T-helper 1 cell treated with Interleukin-12 subunit alpha and Interleukin-12 subunit beta and Interleukin-4 antibody, amounts not matched to agents 30 μg/mL and 1 μg/mL, for 36 hours (primary cell): ENCODE data around the gene PADI6.
"Not testable (repeated sequence)": the region's sequence is repeated elsewhere in the genome, so short reads cannot be mapped to it uniquely, and the experiment has no call there.

Experiments used
- H3K27ac Mint-ChIP-seq: one replicate; pipeline ENCODE4 v1.8.0; 2021; ENCODE audit warnings: mild to moderate bottlenecking, mixed read lengths
- H3K27me3 Mint-ChIP-seq: one replicate; pipeline ENCODE4 v1.8.0; 2021; ENCODE audit warnings: low read depth, mixed read lengths
- H3K36me3 Mint-ChIP-seq: one replicate; pipeline ENCODE4 v1.8.0; 2021; ENCODE audit warnings: low read depth, mixed read lengths
- H3K4me1 Mint-ChIP-seq: one replicate; pipeline ENCODE4 v1.8.0; 2021; ENCODE audit warnings: low read depth, mixed read lengths
- H3K4me3 Mint-ChIP-seq: one replicate; pipeline ENCODE4 v1.8.0; 2021; ENCODE audit warnings: mild to moderate bottlenecking, moderate library complexity, mixed read lengths
- H3K9me3 Mint-ChIP-seq: one replicate; pipeline ENCODE4 v1.8.0; 2021; ENCODE audit warnings: mixed read lengths

The PADI6 gene

DNA sequence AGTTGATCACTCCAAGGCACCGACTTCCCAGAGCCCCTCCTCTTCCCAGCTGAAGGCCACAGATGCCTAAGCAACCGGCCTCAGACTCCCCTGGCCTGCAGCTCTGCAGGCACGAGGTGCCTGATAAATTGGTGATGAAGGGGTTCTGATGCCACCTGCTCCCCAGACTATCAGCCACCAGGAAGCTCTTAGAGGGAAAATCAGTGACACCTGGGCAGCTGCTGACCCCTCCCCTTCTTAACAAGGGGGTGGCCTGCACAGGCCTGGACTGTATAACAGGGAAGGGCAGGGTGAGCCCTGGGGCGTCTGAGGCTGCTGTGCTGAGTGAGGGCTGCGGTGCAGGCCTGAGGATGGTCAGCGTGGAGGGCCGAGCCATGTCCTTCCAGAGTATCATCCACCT is at the start of gene PADI6:
TSS of gene PADI6 (plus strand) at position 301 of the 400 bp plus-strand sequence. CDS start at position 351, 50 bp downstream.
- H3K27me3 Mint-ChIP-seq, result no peaks in the 10 kb centered on the region
- H3K9me3 Mint-ChIP-seq, result no peaks in the 10 kb centered on the region
- H3K4me1 Mint-ChIP-seq, result no peaks in the 10 kb centered on the region
- no peak within 1 kb of the TSS for H3K27ac Mint-ChIP-seq
- H3K36me3 Mint-ChIP-seq, result no peaks in the 10 kb centered on the region
- no peak within 1 kb of the TSS for H3K4me3 Mint-ChIP-seq

GRCh38 chr1:17328855-17329254 is 43.1 kb upstream of the PADI6 start:
- Mint-ChIP-seq H3K9me3 (no peaks in the 10 kb centered on the region), H3K27me3 (peaks cover 10% of the 10 kb centered on the region), H3K36me3 (no peaks in the 10 kb centered on the region), H3K4me3 (no peak overlapping the region), H3K4me1 (no peaks in the 10 kb centered on the region), H3K27ac (no peak overlapping the region)

DNA sequence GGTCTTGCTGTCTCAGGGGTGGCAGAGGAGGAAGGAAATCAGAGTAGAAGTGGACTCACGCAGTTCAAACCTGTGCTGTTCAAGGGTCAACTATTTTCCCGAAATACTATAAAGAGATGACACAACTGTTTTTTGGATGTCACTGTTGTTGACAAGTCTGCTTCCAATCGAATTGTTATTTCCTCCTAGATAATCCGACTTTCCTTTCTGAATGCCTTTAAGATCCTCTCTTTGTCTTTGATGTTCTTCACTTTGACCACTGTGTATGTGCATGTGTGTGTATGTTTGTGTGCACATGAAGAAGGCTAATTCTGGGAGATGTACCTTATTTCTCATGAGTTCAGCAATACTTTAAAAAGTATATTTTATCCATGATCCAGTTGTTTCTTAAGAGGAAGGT is 42.4 kb upstream of the PADI6 start:
- no peaks in the 10 kb centered on the region for H3K9me3 Mint-ChIP-seq
- H3K27me3 Mint-ChIP-seq, result peaks cover 8% of the 10 kb centered on the region
- H3K27ac Mint-ChIP-seq, result no peak overlapping the region
- no peaks in the 10 kb centered on the region for H3K36me3 Mint-ChIP-seq
- no peak overlapping the region for H3K4me3 Mint-ChIP-seq
- H3K4me1 Mint-ChIP-seq, result no peaks in the 10 kb centered on the region

- H3K4me1 Mint-ChIP-seq, result no peaks in the 10 kb centered on the region
- no peaks in the 10 kb centered on the region for H3K36me3 Mint-ChIP-seq
- H3K9me3 Mint-ChIP-seq, result no peaks in the 10 kb centered on the region
- H3K4me3 Mint-ChIP-seq, result no peak overlapping the region
- H3K27ac Mint-ChIP-seq, result no peak overlapping the region
- peaks cover under 1% of the 10 kb centered on the region for H3K27me3 Mint-ChIP-seq
These were observed 41.1 kb upstream of the PADI6 start for GRCh38 chr1:17330856-17331255.

DNA sequence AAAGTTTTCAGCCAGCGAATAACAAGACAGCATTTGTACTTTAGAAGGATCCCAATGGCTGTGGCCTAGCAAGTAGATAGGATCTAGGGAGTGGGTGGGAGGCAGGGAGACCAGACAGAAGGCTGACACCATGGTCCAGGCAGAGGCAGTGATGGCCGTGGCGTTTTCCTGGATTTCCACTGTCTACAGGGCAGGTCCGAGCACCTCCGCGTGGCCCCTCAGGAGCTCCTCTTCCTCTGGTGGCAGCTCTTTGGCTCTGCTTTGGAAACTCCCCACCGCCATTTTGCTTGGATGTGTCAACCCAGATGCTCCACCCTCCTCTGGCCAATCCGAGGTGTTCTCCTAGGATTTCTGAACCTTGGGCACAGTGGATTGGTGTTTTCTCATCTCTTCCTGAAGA is 38.9 kb upstream of the PADI6 start:
- Mint-ChIP-seq H3K4me3 (no peak overlapping the region), H3K27ac (no peak overlapping the region)

GRCh38 chr1:17335821-17336710 is 35.9 kb upstream of the PADI6 start:
- Mint-ChIP-seq H3K36me3 (no peaks in the 10 kb centered on the region), H3K4me1 (no peaks in the 10 kb centered on the region), H3K27ac (no peak overlapping the region), H3K4me3 (no peak overlapping the region), H3K9me3 (no peaks in the 10 kb centered on the region), H3K27me3 (peaks cover 5% of the 10 kb centered on the region)

More for the DNA sequence above, 38.9 kb upstream of the PADI6 start:
- H3K4me1 Mint-ChIP-seq, result no peaks in the 10 kb centered on the region
- H3K9me3 Mint-ChIP-seq, result no peaks in the 10 kb centered on the region
- H3K27me3 Mint-ChIP-seq, result peaks cover 5% of the 10 kb centered on the region
- H3K36me3 Mint-ChIP-seq, result no peaks in the 10 kb centered on the region

DNA sequence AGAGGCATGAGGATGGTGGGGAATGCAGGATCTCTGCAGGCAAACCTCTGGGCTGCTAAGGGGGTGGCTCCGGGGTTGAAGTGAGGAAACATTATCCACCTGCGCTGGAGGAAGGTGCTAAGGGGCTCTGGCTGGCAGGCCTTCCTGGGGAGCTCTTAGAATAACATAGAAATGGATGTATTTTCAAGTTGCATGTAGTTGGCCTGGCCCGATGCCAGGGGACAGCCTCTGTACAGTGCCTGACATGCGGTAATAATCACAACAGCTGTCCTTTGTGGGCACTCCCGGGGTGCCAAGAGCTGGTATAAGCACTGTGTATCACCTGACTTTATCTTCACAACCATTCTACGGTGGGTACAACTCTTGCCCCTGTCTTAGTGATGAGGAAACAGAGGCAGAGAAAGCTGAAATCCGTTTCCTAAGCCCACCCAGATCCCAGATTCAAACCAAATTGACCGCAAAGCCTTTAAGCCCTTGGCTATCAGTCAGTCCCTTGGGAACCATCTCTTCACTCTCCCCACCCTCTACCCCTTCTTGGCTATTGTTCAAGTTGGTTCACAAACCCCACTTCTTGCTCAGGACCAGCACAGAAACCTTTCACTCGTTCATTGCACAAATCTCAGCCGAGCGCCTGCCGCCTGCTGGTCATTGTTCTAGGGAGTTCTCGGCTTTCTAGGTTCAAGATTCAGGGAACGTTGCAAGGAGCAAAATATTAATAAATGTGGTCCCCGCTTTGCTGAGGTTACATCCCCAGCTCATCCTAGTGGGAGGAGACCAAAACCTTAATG is 33.1 kb upstream of the PADI6 start:
- Mint-ChIP-seq H3K4me1 (no peaks in the 10 kb centered on the region), H3K27ac (no peak overlapping the region), H3K36me3 (no peaks in the 10 kb centered on the region), H3K4me3 (no peak overlapping the region), H3K9me3 (no peaks in the 10 kb centered on the region), H3K27me3 (peaks cover 5% of the 10 kb centered on the region)

DNA sequence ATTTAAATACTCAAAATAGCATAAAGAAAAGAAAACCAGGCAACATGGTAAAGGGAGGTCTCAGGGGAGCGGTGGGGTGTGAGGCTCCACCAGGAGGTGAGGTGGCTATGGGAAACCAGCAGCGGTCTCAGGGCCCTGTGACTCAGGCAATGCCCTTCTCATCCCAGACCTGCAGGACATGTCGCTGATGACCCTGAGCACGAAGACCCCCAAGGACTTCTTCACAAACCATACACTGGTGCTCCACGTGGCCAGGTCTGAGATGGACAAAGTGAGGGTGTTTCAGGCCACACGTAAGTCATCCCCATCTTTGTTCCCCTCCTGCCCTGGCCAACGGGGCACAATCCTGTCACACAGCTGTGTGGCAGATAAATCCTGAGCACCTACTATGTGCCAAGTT is 32.5 kb upstream of the PADI6 start:
- Mint-ChIP-seq H3K4me1 (no peaks in the 10 kb centered on the region), H3K27ac (no peak overlapping the region), H3K36me3 (no peaks in the 10 kb centered on the region), H3K9me3 (no peaks in the 10 kb centered on the region), H3K27me3 (peaks cover 5% of the 10 kb centered on the region), H3K4me3 (no peak overlapping the region)

DNA sequence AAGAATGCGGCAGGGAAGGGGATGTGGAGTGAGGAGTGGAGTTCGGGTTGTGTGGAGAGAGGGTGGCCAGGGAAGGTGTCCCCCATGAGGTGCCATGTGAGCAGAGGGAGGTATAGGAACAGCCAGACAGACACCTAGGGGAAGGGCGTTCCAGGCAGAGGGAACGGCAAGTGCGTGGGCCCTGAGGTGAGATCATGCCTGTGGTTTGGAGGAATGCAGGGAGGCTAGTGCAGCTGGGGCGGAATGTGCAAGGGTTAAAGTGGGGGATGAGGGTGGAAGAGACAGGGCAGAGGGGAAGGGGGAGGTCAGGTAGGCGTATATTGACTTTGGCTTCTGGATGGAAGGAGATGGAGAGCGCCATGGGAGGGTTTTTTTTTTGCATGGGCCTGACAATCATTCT is 31.6 kb upstream of the PADI6 start:
- no peaks in the 10 kb centered on the region for H3K4me1 Mint-ChIP-seq
- H3K9me3 Mint-ChIP-seq, result no peaks in the 10 kb centered on the region
- no peak overlapping the region for H3K4me3 Mint-ChIP-seq
- H3K27me3 Mint-ChIP-seq, result peaks cover 5% of the 10 kb centered on the region
- no peaks in the 10 kb centered on the region for H3K36me3 Mint-ChIP-seq
- H3K27ac Mint-ChIP-seq, result no peak overlapping the region

DNA sequence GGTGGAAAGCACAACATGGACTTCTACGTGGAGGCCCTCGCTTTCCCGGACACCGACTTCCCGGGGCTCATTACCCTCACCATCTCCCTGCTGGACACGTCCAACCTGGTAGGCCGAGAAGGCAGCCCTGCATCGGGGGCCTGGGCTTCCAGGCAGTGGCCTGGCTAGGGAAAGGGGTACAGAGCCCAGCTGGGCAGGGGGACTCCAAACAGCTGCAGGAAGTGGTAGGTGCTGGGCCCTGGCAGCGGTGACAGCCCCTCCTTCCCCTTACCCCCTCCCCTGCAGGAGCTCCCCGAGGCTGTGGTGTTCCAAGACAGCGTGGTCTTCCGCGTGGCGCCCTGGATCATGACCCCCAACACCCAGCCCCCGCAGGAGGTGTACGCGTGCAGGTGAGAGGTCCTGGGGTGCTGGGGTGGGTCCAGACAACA is 30.0 kb upstream of the PADI6 start:
- H3K27me3 Mint-ChIP-seq, result no peaks in the 10 kb centered on the region
- no peaks in the 10 kb centered on the region for H3K9me3 Mint-ChIP-seq
- no peak overlapping the region for H3K27ac Mint-ChIP-seq
- no peaks in the 10 kb centered on the region for H3K4me1 Mint-ChIP-seq
- no peak overlapping the region for H3K4me3 Mint-ChIP-seq
- no peaks in the 10 kb centered on the region for H3K36me3 Mint-ChIP-seq

DNA sequence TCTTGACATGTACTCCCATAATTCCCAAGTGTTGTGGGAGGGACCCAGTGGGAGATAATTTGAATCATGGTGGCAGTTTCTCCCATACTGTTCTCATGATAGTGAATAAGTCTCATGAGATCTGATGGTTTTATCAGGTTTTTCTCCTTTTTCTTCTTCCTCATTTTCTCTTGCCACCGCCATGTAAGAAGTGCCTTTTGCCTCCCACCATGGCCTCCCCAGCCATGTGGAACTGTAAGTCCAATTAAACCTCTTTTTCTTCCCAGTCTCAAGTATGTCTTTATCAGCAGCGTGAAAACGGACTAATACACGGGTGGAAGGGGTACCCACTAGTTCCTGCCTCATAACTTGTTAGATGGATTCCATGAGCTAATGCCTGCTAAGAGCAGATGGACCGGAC is 26.5 kb upstream of the PADI6 start:
- H3K4me3 Mint-ChIP-seq, H3K9me3 Mint-ChIP-seq, H3K4me1 Mint-ChIP-seq, H3K27me3 Mint-ChIP-seq, H3K27ac Mint-ChIP-seq, H3K36me3 Mint-ChIP-seq: not testable (repeated sequence)

DNA sequence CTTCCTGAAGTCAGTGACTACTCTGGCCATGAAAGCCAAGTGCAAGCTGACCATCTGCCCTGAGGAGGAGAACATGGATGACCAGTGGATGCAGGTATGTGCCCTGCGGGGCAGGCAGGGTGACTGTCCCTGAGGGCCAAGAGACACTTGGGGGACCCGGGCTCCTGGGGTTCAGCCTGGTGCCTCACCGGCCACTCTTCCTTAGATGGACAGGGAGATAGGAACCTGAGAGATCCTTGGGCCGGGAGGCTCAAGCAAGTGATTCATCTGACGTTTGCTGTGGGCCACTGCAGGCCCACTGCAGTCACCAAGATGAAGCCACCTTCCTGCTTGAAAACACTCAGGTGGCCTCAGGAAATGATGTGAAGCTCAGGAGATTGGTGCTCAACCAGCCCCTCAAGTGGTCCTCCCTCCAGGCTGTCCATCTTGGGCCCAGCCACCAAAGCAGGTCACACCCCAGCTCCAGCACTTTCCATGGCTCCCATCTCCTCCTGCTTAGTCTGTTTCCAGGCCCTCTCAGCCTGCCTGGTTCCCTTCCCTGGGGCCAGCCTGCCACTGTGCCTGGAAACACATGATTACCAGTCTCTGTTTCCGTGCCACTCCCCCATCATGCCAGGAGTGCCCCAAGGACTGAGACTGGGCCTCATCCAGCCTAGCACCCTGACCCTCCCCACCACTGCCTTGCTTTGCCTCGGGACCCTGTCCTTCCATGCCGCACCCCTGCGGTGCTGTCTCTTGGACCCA is 25.8 kb upstream of the PADI6 start:
- Mint-ChIP-seq H3K9me3 (no peaks in the 10 kb centered on the region), H3K27me3 (no peaks in the 10 kb centered on the region)

DNA sequence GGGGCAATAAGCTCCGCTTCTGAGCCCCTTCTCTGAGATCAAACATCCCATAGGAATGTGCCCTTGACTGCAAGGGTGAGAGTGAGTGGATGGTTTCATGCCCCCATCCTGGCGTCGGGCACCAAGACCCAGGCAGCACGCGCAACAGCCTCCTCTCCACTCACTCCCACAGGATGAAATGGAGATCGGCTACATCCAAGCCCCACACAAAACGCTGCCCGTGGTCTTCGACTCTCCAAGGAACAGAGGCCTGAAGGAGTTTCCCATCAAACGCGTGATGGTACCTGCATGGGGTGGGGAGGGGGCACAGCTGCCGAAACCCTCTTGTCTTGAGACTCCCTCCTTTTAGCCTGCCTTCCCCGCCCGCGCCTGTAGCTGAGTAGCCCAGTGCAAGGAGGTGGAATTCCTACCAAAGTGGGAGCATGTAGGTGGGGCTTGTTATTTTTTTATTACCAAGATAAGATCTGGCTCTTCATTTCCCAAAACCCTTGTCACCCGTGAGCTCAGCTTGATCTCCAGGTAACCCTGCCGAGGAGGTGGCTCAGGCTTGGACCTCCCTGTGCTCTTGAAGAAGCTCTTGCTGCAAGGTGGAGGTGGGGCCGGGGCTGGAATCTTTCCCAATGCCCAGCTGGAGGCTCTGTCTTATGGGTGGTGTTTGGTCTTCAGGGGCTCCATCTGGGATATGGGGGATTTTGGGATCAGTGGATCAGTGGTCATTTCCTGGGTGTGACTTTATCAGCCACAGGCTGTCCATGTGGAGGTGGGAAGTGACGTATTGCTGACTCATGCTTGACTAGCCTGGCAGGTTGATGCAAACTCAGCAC is 24.0 kb upstream of the PADI6 start:
- Mint-ChIP-seq H3K27me3 (no peaks in the 10 kb centered on the region), H3K9me3 (no peaks in the 10 kb centered on the region), H3K36me3 (no peaks in the 10 kb centered on the region), H3K4me3 (no peak overlapping the region), H3K27ac (no peak overlapping the region), H3K4me1 (peaks cover 6% of the 10 kb centered on the region)

More for the DNA sequence above, 25.8 kb upstream of the PADI6 start:
- Mint-ChIP-seq H3K27ac (no peak overlapping the region), H3K4me3 (no peak overlapping the region), H3K36me3 (no peaks in the 10 kb centered on the region), H3K4me1 (peaks cover 6% of the 10 kb centered on the region)
